Measurements from ENCODE around the gene SMAD5. TPM values are rescaled to one million over a fixed set of nuclear protein-coding genes. Genes with fewer than 3 reads are reported as not detected.

Gene SMAD5
- total and polyA plus RNA-seq, 12 donors = 6.4 to 76.6 (median 46.2) TPM

- no peak overlapping the region for H3K27ac ChIP-seq
- no peaks in the 10 kb centered on the region for H3K36me3 ChIP-seq (replicated peaks in 1 of 2)
- intact Hi-C loops (cut with DNase I) = no loop called here
- no peaks in the 10 kb centered on the region for H3K4me1 ChIP-seq (replicated peaks in 1 of 2)
- peaks cover 3% of the 10 kb centered on the region for H3K27me3 ChIP-seq
- WGBS, 4 donors = 78 to 87% (median 85%) methylated on average over 2 of the region's 2 CpGs
- TF ChIP-seq CTCF (IDR thresholded peaks at IDR 0.05) (no peak), POLR2A (IDR thresholded peaks at IDR 0.05) (no peak)
- no peak for DNase-seq
- H3K9me3 ChIP-seq (replicated peaks in 1 of 3) = no peaks in the 10 kb centered on the region
- no peak overlapping the region for H3K4me3 ChIP-seq
These were observed 93.8 kb downstream of the SMAD5 start for GRCh38 chr5:136226401-136226800.

GRCh38 chr5:136228136-136228757, 95.6 kb downstream of the SMAD5 start:
- TF ChIP-seq POLR2A (IDR thresholded peaks at IDR 0.05) (no peak), CTCF (IDR thresholded peaks at IDR 0.05) (no peak)
- no peak for DNase-seq
- peaks cover 3% of the 10 kb centered on the region for H3K27me3 ChIP-seq
- H3K36me3 ChIP-seq (replicated peaks in 1 of 2) = no peaks in the 10 kb centered on the region
- 50 to 66% (median 54%) methylated on average over 7 of the region's 7 CpGs for WGBS, 4 donors
- H3K9me3 ChIP-seq (replicated peaks in 1 of 3) = no peaks in the 10 kb centered on the region
- intact Hi-C loops (cut with DNase I) = no loop called here
- H3K4me3 ChIP-seq = no peak overlapping the region
- no peaks in the 10 kb centered on the region for H3K4me1 ChIP-seq (replicated peaks in 1 of 2)
- no peak overlapping the region for H3K27ac ChIP-seq

GRCh38 chr5:136230176-136230575, 97.5 kb downstream of the SMAD5 start:
- Histone ChIP-seq H3K27ac (no peak overlapping the region), H3K4me3 (no peak overlapping the region), H3K27me3 (peaks cover 3% of the 10 kb centered on the region), H3K9me3 (replicated peaks in 1 of 3) (no peaks in the 10 kb centered on the region), H3K4me1 (replicated peaks in 1 of 2) (no peaks in the 10 kb centered on the region), H3K36me3 (replicated peaks in 1 of 2) (no peaks in the 10 kb centered on the region)
- intact Hi-C loops (cut with DNase I) = no loop called here
- TF ChIP-seq POLR2A (IDR thresholded peaks at IDR 0.05) (no peak), CTCF (IDR thresholded peaks at IDR 0.05) (no peak)
- no peak for DNase-seq
- WGBS, 4 donors = 23 to 47% (median 35%) methylated on average over 1 of the region's 1 CpG

- no peak for TF ChIP-seq POLR2A (IDR thresholded peaks at IDR 0.05)
- TF ChIP-seq CTCF (IDR thresholded peaks at IDR 0.05) = no peak
- WGBS, 4 donors = 89 to 92% (median 90%) methylated on average over 6 of the region's 6 CpGs
- H3K27ac ChIP-seq = no peak overlapping the region
- H3K27me3 ChIP-seq = peaks cover 3% of the 10 kb centered on the region
- intact Hi-C loops (cut with DNase I) = no loop called here
- no peaks in the 10 kb centered on the region for H3K9me3 ChIP-seq (replicated peaks in 1 of 3)
- DNase-seq = no peak
- no peaks in the 10 kb centered on the region for H3K4me1 ChIP-seq (replicated peaks in 1 of 2)
- no peak overlapping the region for H3K4me3 ChIP-seq
- H3K36me3 ChIP-seq (replicated peaks in 1 of 2) = no peaks in the 10 kb centered on the region
These were observed 99.7 kb downstream of the SMAD5 start for GRCh38 chr5:136232316-136232715.

Small RNA genes lying within 50 kb of the gene (small RNA-seq; reads per million reads assigned to genes)
- gene RF02173 = 0 reads per million in 2 donors
- 0 reads per million in 2 donors for gene RF02175
- gene RF02176 = 0 reads per million in 2 donors

Other genes starting within 250 kb of the SMAD5 start
- gene IL9, start 237.0 kb upstream of the SMAD5 start, total RNA-seq = not detected
- not detected for gene IL9, start 237.0 kb upstream of the SMAD5 start, polyA plus RNA-seq
- gene LECT2, start 177.9 kb upstream of the SMAD5 start, total RNA-seq = not detected
- not detected for gene LECT2, start 177.9 kb upstream of the SMAD5 start, polyA plus RNA-seq
- gene TGFBI, start 103.9 kb upstream of the SMAD5 start, total RNA-seq = 100 to 1,000 TPM in 5 of 9 donors, 10 to 100 TPM in 4; 26.8 to 200 (median 105) TPM
- gene TGFBI, start 103.9 kb upstream of the SMAD5 start, polyA plus RNA-seq = 100 to 1,000 TPM in 2 of 3 donors, 10 to 100 TPM in 1; 42.9 to 126 (median 103) TPM
- gene SMIM32, start 60.3 kb downstream of the SMAD5 start, total RNA-seq = not detected
- not detected for gene SMIM32, start 60.3 kb downstream of the SMAD5 start, polyA plus RNA-seq
- 1 to 10 TPM in 1 of 9 donors, under 1 TPM in 3, not detected in 5; 0.11 to 1.2 (median 0.44) TPM for gene TRPC7, start 232.7 kb downstream of the SMAD5 start, total RNA-seq
- gene TRPC7, start 232.7 kb downstream of the SMAD5 start, polyA plus RNA-seq = under 1 TPM in 2 of 3 donors, not detected in 1; 0.20 to 0.24 TPM